IMR-90 (cell line): ENCODE measurements around the gene SOSTDC1. TPM values are rescaled to one million over a fixed set of nuclear protein-coding genes. Genes with fewer than 3 reads are reported as not detected.
A peak's percentile ranks its signal among the peaks of the same experiment; 100 is the strongest.

Source experiments
- ATAC-seq: fragments of 200-7000 bp; cut with Tn5 transposase; 2 replicates; pipeline ENCODE4 v1.9.1; 2020; ENCODE audit warnings: low read depth, mild to moderate bottlenecking, moderate library complexity
- BruUV-seq: library from RNA; stranded (reverse); fragments of 400-500 nt; replicated peaks from 2 replicates; lab custom pipeline; 2021; lab: Mats Ljungman, UMichigan
- CTCF ChIA-PET: fragments of 300-600 bp; formaldehyde crosslinking; extraction: SDS; loops from one replicate; lab custom pipeline; 2021; ENCODE audit warnings: antibody characterized with exemption; lab: Yijun Ruan, JAX
- POLR2A ChIA-PET: fragments of 300-600 bp; sonication (Branson Sonifier 250); formaldehyde crosslinking; loops from one replicate; lab custom pipeline; 2022; ENCODE audit warnings: antibody characterized with exemption; ENCODE audit not compliant: unreplicated experiment; lab: Charles Lee
- DNase-seq: peaks from one replicate; pipeline ENCODE4 v3.0.0; 2013
- H2AFZ ChIP-seq: replicated peaks from 2 replicates; pipeline ENCODE3; 2013; ENCODE audit warnings: low read length, mild to moderate bottlenecking; ENCODE audit not compliant: poor library complexity
- H2AK5ac ChIP-seq: 2 replicates; pipeline ENCODE4 v1.6.1; 2013; ENCODE audit warnings: low read depth, low read length, inconsistent platforms
- H2AK9ac ChIP-seq: replicated peaks from 2 replicates; pipeline ENCODE3; 2013; ENCODE audit warnings: mild to moderate bottlenecking, low read depth, low read length, moderate library complexity; ENCODE audit not compliant: poor library complexity
- H2BK120ac ChIP-seq: 2 replicates; pipeline ENCODE4 v1.6.1; 2013; ENCODE audit warnings: low read depth, low read length, inconsistent platforms
- H2BK15ac ChIP-seq: 3 replicates; pipeline ENCODE4 v1.6.1; 2013; ENCODE audit warnings: low read depth, low read length, inconsistent platforms
- H2BK20ac ChIP-seq: 2 replicates; pipeline ENCODE4 v1.6.1; 2013; ENCODE audit warnings: low read depth, mild to moderate bottlenecking, inconsistent platforms, low read length, moderate library complexity
- H2BK5ac ChIP-seq: 2 replicates; pipeline ENCODE4 v1.6.1; 2013; ENCODE audit warnings: mild to moderate bottlenecking, low read depth, low read length, inconsistent platforms; ENCODE audit not compliant: poor library complexity, severe bottlenecking
- H3K14ac ChIP-seq: replicated peaks from 2 replicates; pipeline ENCODE4 v1.6.1; 2013; ENCODE audit warnings: low read depth, low read length, inconsistent platforms
- H3K18ac ChIP-seq: 2 replicates; pipeline ENCODE4 v1.6.1; 2013; ENCODE audit warnings: low read depth, low read length, control low read depth
- H3K23ac ChIP-seq: 2 replicates; pipeline ENCODE4 v1.6.1; 2013; ENCODE audit warnings: low read depth, low read length, inconsistent platforms
- H3K27ac ChIP-seq: 2 replicates; pipeline ENCODE4 v1.5.1; 2013; ENCODE audit warnings: mild to moderate bottlenecking, control low read depth, low read length; ENCODE audit not compliant: insufficient read depth
- H3K27me3 ChIP-seq: 2 replicates; pipeline ENCODE4 v1.6.1; 2013; ENCODE audit warnings: low read length; ENCODE audit not compliant: control insufficient read depth, insufficient read depth
- H3K36me3 ChIP-seq: 2 replicates; pipeline ENCODE4 v1.6.1; 2013; ENCODE audit warnings: low read length, mixed read lengths; ENCODE audit not compliant: control insufficient read depth, insufficient read depth
- H3K4ac ChIP-seq: 2 replicates; pipeline ENCODE4 v1.6.1; 2013; ENCODE audit warnings: low read depth, low read length, inconsistent platforms
- H3K4me1 ChIP-seq: 2 replicates; pipeline ENCODE4 v1.6.1; 2013; ENCODE audit warnings: low read length, mixed read lengths; ENCODE audit not compliant: control insufficient read depth, insufficient read depth
- H3K4me2 ChIP-seq: 2 replicates; pipeline ENCODE4 v1.6.1; 2013; ENCODE audit warnings: low read depth, mild to moderate bottlenecking, control low read depth, low read length, moderate library complexity
- H3K4me3 ChIP-seq: 2 replicates; pipeline ENCODE4 v1.5.1; 2013; ENCODE audit warnings: low read depth, mild to moderate bottlenecking, control low read depth, low read length, moderate library complexity; ENCODE audit not compliant: insufficient read depth
- H3K56ac ChIP-seq: 2 replicates; pipeline ENCODE4 v1.6.1; 2013; ENCODE audit warnings: low read length, inconsistent platforms; ENCODE audit not compliant: insufficient read depth; ENCODE audit errors: extremely low read depth
- H3K79me1 ChIP-seq, 2 experiments: 2 replicates each; pipeline ENCODE4 v1.6.1; 2013; ENCODE audit warnings: low read length in 2 of 2, inconsistent platforms in 1 of 2, low read depth in 1 of 2
- H3K9ac ChIP-seq: 2 replicates; pipeline ENCODE4 v1.6.1; 2013; ENCODE audit warnings: low read depth, low read length, control low read depth
- H3K9me1 ChIP-seq: 2 replicates; pipeline ENCODE4 v1.6.1; 2013; ENCODE audit warnings: low read length, inconsistent platforms; ENCODE audit not compliant: insufficient read depth
- H3K9me3 ChIP-seq: 2 replicates; pipeline ENCODE4 v1.6.1; 2013; ENCODE audit warnings: low read length; ENCODE audit not compliant: control insufficient read depth, insufficient read depth
- H4K20me1 ChIP-seq: 2 replicates; pipeline ENCODE4 v1.6.1; 2013; ENCODE audit warnings: low read length, inconsistent platforms; ENCODE audit not compliant: insufficient read depth
- H4K5ac ChIP-seq: 2 replicates; pipeline ENCODE4 v1.6.1; 2013; ENCODE audit warnings: mild to moderate bottlenecking, low read depth, low read length, control low read depth
- H4K8ac ChIP-seq, 2 experiments: 2 replicates each; pipeline ENCODE4 v1.6.1; 2013; ENCODE audit warnings: low read depth in 2 of 2, low read length in 2 of 2, control low read depth in 1 of 2, inconsistent platforms in 1 of 2
- H4K91ac ChIP-seq: 2 replicates; pipeline ENCODE4 v1.6.1; 2013; ENCODE audit warnings: low read depth, low read length, inconsistent platforms; ENCODE audit not compliant: insufficient read depth
- FOS ChIP-seq: fragments of 150-350 bp; IDR thresholded peaks from 2 replicates; pipeline ENCODE4 v1.6.1; 2016; ENCODE audit warnings: low read depth, low read length
- MAZ ChIP-seq: IDR thresholded peaks from 2 replicates; pipeline ENCODE4 v1.6.1; 2012; ENCODE audit warnings: low read depth, mild to moderate bottlenecking, low read length, improper control_type of control experiment, moderate library complexity, borderline replicate concordance
- NFE2L2 ChIP-seq: fragments of 150-350 bp; IDR thresholded peaks from 2 replicates; pipeline ENCODE4 v1.6.1; 2016; ENCODE audit warnings: low read depth, mild to moderate bottlenecking, low read length
- WGBS, 2 experiments: methylation state at CpG; one replicate each; pipeline versions ENCODE4 v1.1.5 to v1.1.7; 2013; ENCODE audit warnings: missing lambda C conversion rate in 2 of 2; ENCODE audit not compliant: insufficient read length in 1 of 2; ENCODE audit errors: extremely low coverage in 2 of 2; 5-methylcytosine and 5-hydroxymethylcytosine counted together
- dilution Hi-C: fragments of 300-500 bp; cut with HindIII; formaldehyde crosslinking; loops from one replicate; pipeline ENCODE4 v1.14.3; 2018; ENCODE audit warnings: low sequenced_read_pairs; ENCODE audit not compliant: unreplicated experiment
- in situ Hi-C: fragments of 300-500 bp; cut with MboI; formaldehyde crosslinking; loops from 3 replicates; pipeline ENCODE4 v1.14.3; 2019; ENCODE audit warnings: low sequenced_read_pairs, inconsistent platforms, mixed read lengths
- intact Hi-C: fragments of 100-400 bp; cut with micrococcal nuclease; formaldehyde crosslinking; loops from 2 replicates; pipeline ENCODE4 v1.10.0; 2022
- polyA plus RNA-seq, 3 experiments: library from polyadenylated mRNA; depleted of rRNA; stranded (reverse); fragments of >200 nt; gene quantifications; 2 replicates each; pipeline ENCODE4 v1.2.3, GENCODE V29; 2012; ENCODE audit warnings: low replicate concordance in 1 of 3
- total RNA-seq: library from RNA; depleted of rRNA; stranded (reverse); fragments of >200 nt; gene quantifications from 2 replicates; pipeline ENCODE4 v1.2.3, GENCODE V29; 2012

The SOSTDC1 gene
- total and polyA plus RNA-seq, 2 of the 4 experiments (the other 2 are of a cell fraction): 0.07 TPM; not detected in 1

GRCh38 chr7:16504019-16504418 lies 38.5 kb upstream of the SOSTDC1 start:
- 0 out of 2 replicates have a peak overlapping the region, but pooled peaks have one; percentile 50 for H4K91ac ChIP-seq
- POLR2A ChIA-PET: no interaction called here
- no peaks in the 10 kb centered on the region for H3K79me1 ChIP-seq
- in situ Hi-C loops: no loop called here
- H2AK5ac ChIP-seq: no peak overlapping the region
- H4K5ac ChIP-seq: no peak overlapping the region
- no peak for TF ChIP-seq NFE2L2
- TF ChIP-seq FOS: peak; percentile 37; the same call in 1 of the 2 replicates
- TF ChIP-seq MAZ: no peak
- no peak overlapping the region for H2BK15ac ChIP-seq
- peaks cover 2% of the 10 kb centered on the region; the same call in 1 of the 2 replicates for H3K9me3 ChIP-seq
- peak overlapping the region; percentile 58; the same call in 1 of the 2 replicates for H2BK20ac ChIP-seq
- H4K20me1 ChIP-seq: no peaks in the 10 kb centered on the region
- no peak overlapping the region for H2AFZ ChIP-seq
- peak overlapping the region; percentile 66; the same call in 1 of the 2 replicates for H3K18ac ChIP-seq
- 59% methylated on average over 4 of the region's 6 CpGs; no CpG with 5 or more reads in 1 of the 2 experiments for WGBS, 2 experiments
- DNase-seq (peak; percentile 81), ATAC-seq (peak; percentile 86)
- H3K56ac ChIP-seq: no peak overlapping the region
- H3K36me3 ChIP-seq: no peaks in the 10 kb centered on the region
- no peak overlapping the region for H3K23ac ChIP-seq
- 0 out of 2 replicates have a peak overlapping the region, but pooled peaks have one; percentile 50 for H3K14ac ChIP-seq
- CTCF ChIA-PET: interaction anchor here (0.6 kb wide), 1 partner anchor 48 kb away, joined by 3 read pairs; no protein-coding TSS in a partner anchor
- H3K9me1 ChIP-seq: no peaks in the 10 kb centered on the region
- H3K4ac ChIP-seq: peak overlapping the region; percentile 34; the same call in 1 of the 2 replicates
- H2AK9ac ChIP-seq: no peak overlapping the region
- H2BK5ac ChIP-seq: no peak overlapping the region
- peaks cover 2% of the 10 kb centered on the region; the same call in 1 of the 2 replicates for H3K4me1 ChIP-seq
- no peak overlapping the region for H3K4me3 ChIP-seq
- no peak overlapping the region for H3K27ac ChIP-seq
- no TSS peak for BruUV-seq
- H3K4me2 ChIP-seq: peak overlapping the region; percentile 33; the same call in 1 of the 2 replicates
- dilution Hi-C loops: no loop called here
- no peaks in the 10 kb centered on the region for H3K27me3 ChIP-seq
- no peak overlapping the region for H3K9ac ChIP-seq
- no peak overlapping the region for H4K8ac ChIP-seq
- H2BK120ac ChIP-seq: 0 out of 2 replicates have a peak overlapping the region, but pooled peaks have one; percentile 39
- intact Hi-C loops: no loop called here
